ENCODE data around the gene TXNRD1.
"Not testable (repeated sequence)": the region's sequence is repeated elsewhere in the genome, so short reads cannot be mapped to it uniquely, and the experiment has no call there.

Gene TXNRD1

GRCh38 chr12:104331376-104331775 is 115.8 kb downstream of the TXNRD1 start:
- no peak for DNase-seq

- DNase-seq: not testable (repeated sequence)
Observed at GRCh38 chr12:104332273-104332672, 116.7 kb downstream of the TXNRD1 start.

GRCh38 chr12:104333692-104334255 is 118.2 kb downstream of the TXNRD1 start:
- DNase-seq: no peak

GRCh38 chr12:104334581-104334980 is 119.0 kb downstream of the TXNRD1 start:
- no peak for DNase-seq

- no peak for DNase-seq
Observed at GRCh38 chr12:104336115-104336514, 120.5 kb downstream of the TXNRD1 start.

- DNase-seq: no peak
Observed at GRCh38 chr12:104337030-104337558, 121.5 kb downstream of the TXNRD1 start.

- no peak for DNase-seq
Observed at GRCh38 chr12:104339663-104340062, 124.1 kb downstream of the TXNRD1 start.

- no peak for DNase-seq
Observed at GRCh38 chr12:104340177-104340576, 124.6 kb downstream of the TXNRD1 start.

GRCh38 chr12:104340925-104341611 is 125.5 kb downstream of the TXNRD1 start:
- no peak for DNase-seq

- DNase-seq: no peak
Observed at GRCh38 chr12:104342147-104342546, 126.6 kb downstream of the TXNRD1 start.

GRCh38 chr12:104342635-104343249 is 127.2 kb downstream of the TXNRD1 start:
- DNase-seq: no peak

GRCh38 chr12:104344682-104345081 is 129.1 kb downstream of the TXNRD1 start:
- no peak for DNase-seq

- DNase-seq: no peak
Observed at GRCh38 chr12:104345234-104346066, 129.9 kb downstream of the TXNRD1 start.

- DNase-seq: no peak
Observed at GRCh38 chr12:104347374-104348075, 131.9 kb downstream of the TXNRD1 start.

GRCh38 chr12:104348283-104348993 is 132.9 kb downstream of the TXNRD1 start:
- DNase-seq: no peak

- no peak for DNase-seq
Observed at GRCh38 chr12:104348994-104349494, 133.5 kb downstream of the TXNRD1 start.

- DNase-seq: no peak
Observed at GRCh38 chr12:104350211-104351056, 134.9 kb downstream of the TXNRD1 start.

GRCh38 chr12:104351057-104351983 is 135.7 kb downstream of the TXNRD1 start:
- no peak for DNase-seq

- no peak for DNase-seq
Observed at GRCh38 chr12:104352106-104352713, 136.6 kb downstream of the TXNRD1 start.
